ENCODE measurements around the gene CYB5D1.
"Not testable (repeated sequence)": the region's sequence is repeated elsewhere in the genome, so short reads cannot be mapped to it uniquely, and the experiment has no call there.

CYB5D1 gene

GRCh38 chr17:7856011-7856810, 1.6 kb upstream of the CYB5D1 start:
- peak; percentile 28 for DNase-seq (ENCODE audit: low read depth)

- peak; percentile 100 for DNase-seq (ENCODE audit: low read depth)
Observed at GRCh38 chr17:7856811-7857712, 741 bp upstream of the CYB5D1 start, which contains the start of gene NAA38. TSS of gene NAA38 (minus strand) at chr17:7857559. CDS start at chr17:7857463, 96 bp downstream.

DNA sequence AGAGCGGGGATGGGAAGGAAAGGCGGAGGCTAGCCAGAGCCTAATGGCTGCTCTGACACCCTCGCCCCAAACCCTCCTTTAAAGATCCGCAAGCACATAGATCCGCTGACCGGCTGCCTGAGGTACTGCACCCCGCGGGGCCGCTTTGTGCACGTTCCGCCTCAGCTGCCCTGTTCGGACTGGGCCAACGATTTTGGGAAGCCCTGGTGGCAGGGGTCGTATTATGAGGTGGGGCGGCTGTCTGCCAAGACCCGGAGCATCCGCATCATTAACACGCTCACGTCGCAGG, 663 bp downstream of the CYB5D1 start:
- DNase-seq (ENCODE audit: low read depth): peak; percentile 64

- no peak for DNase-seq (ENCODE audit: low read depth)
Observed at GRCh38 chr17:7859028-7859427, 1.2 kb downstream of the CYB5D1 start.

GRCh38 chr17:7862692-7863437, 5.1 kb downstream of the CYB5D1 start:
- peak; percentile 63 for DNase-seq (ENCODE audit: low read depth)

GRCh38 chr17:7864384-7864783, 6.6 kb downstream of the CYB5D1 start:
- not testable (repeated sequence) for DNase-seq (ENCODE audit: low read depth)

DNA sequence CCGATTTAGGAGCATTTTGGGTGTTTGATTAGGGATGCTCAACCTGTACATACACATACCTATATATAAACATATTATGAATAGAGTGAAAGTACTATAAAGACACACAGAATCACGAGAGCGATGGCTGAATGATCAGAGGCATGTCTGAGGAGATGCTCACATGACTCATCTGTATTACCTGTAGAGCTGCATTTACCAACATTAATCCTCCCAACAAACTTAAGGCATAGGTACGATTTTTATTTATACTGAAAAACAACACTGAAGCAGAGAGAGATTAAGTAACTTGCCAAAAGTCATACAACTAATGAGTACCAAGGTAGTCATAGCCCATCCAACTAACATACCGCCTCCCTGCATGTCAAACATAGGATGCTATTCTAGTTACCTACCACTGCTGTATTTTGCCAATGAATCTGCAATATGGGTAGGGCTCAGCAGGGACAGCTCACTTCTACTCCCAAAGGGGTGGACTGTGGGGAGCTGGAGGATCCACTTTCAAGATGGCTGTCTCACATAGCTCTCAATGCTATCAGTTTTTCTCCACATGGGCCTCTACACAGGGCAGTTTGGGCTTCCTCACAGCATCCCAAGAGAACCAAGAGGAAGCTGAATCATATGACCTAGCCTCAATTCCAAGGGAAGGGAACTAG, 7.3 kb downstream of the CYB5D1 start:
- DNase-seq (ENCODE audit: low read depth): no peak

- no peak for DNase-seq (ENCODE audit: low read depth)
Observed at GRCh38 chr17:7867881-7868329, 10.1 kb downstream of the CYB5D1 start.

GRCh38 chr17:7873051-7873450, 15.2 kb downstream of the CYB5D1 start:
- no peak for DNase-seq (ENCODE audit: low read depth)

GRCh38 chr17:7875804-7876370, 18.1 kb downstream of the CYB5D1 start:
- DNase-seq (ENCODE audit: low read depth): no peak

DNA sequence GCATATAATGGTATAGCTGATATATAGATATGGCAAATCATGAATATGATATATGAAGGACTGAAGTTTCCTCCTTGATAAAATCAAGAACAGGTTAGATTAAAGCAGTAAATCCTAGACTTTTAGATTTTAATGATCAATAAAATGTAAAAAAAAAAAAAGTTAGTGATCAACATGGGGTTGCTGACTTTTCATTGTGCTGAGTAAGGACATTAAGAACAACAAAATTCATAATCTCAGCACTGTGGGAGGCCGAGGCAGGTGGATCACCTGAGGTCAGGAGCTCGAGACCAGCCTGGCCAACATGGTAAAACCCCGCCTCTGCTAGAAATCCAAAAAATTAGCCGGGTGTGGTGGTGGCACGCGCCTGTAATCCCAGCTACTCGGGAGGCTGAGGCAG, 20.4 kb downstream of the CYB5D1 start:
- DNase-seq (ENCODE audit: low read depth): no peak

GRCh38 chr17:7880076-7880868, 22.5 kb downstream of the CYB5D1 start:
- no peak for DNase-seq (ENCODE audit: low read depth)

DNA sequence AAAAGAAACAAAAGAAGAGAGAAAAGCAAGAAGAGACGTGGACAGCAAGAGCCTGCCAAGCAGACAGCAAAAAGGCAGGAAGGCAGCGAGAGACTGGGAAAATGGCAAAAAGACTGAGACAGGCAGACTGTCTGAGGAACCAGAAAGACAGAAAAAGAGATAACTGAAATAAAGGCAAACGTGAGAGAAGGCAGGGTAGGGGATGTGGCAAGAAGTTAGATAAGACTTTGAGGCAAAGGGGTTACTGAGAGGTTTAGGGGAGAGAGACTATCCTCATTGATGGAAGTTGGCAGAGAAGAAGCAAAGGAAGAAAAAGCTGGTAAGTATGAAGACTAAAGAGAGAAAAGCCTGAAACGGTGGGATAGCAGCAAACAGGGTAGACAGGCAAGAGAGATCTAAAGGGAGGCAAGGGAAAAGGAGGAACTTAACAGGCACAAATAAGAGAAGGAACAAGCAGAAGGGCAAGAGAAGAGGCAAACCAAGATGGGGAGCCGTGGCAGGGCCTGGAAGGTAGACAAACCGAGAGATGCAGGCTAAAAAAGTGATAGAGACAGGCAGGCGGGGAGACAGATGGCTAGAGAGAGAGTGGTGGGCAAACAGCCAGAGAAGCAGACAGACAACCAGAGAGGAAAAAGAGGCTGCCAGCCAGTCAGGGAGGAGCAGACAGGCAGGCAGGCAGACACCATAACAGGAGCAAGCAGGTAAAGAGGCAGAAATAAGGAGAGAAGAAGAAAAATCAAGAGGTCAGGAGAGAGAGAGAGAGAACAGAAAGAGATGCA, 23.7 kb downstream of the CYB5D1 start:
- DNase-seq (ENCODE audit: low read depth): peak; percentile 21

GRCh38 chr17:7882068-7882467, 24.3 kb downstream of the CYB5D1 start:
- no peak for DNase-seq (ENCODE audit: low read depth)

DNA sequence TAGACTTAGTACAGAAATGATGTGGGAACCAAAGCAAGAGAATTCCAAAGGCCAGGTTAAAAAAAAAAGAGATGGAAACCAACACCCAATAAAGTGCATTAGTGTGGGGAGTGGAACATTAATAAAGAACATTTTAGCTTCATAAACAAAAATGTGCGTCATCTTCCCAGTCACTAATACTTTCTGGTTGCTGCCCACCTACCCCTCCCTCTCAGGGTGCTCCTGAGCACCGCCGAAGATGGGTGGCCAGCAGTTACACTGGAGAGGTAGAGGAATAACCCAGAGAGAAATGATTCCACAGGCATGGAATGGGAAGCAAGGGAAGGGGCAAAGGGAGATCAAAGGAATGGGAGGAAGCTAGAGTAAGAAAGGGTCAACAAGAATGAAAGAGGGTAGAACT, 24.8 kb downstream of the CYB5D1 start:
- DNase-seq (ENCODE audit: low read depth): no peak

- DNase-seq (ENCODE audit: low read depth): peak; percentile 30
Observed at GRCh38 chr17:7883781-7884386, 26.1 kb downstream of the CYB5D1 start.

DNA sequence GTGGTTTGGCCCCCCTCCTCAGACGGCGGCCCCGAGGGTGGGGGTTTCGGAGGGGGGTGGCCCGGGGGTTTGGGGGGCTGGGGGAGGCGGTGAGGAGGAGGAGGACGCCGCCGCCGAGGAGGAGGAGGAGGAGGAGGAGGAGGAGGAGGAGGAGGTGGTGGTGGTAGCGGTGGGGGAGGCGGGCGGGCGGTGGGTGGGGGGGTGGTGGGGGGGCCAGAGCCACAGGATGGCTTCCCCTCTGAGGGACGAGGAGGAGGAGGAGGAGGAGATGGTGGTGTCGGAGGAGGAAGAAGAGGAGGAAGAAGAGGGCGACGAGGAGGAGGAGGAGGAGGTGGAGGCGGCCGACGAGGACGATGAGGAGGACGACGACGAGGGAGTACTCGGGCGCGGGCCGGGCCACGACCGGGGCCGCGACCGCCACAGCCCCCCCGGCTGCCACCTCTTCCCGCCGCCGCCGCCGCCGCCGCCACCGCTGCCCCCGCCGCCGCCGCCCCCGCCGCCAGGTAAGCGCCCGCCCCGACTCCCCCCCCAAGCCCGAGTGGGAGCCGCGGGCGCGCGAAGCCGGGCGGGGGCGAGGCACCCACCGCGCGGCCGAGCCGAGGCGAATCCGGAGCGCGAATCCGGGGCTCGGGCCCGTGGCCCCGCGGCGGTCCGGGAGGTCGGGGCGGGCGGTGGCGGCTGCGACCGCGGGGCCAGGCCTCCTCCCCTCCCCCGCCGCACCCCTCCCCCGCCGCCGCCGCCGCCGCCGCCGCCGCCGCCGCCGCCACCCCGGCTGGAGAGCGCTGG, 27.0 kb downstream of the CYB5D1 start:
- peak; percentile 21 for DNase-seq (ENCODE audit: low read depth)

GRCh38 chr17:7885367-7886226, 27.8 kb downstream of the CYB5D1 start:
- peak; percentile 61 for DNase-seq (ENCODE audit: low read depth)
